Left renal pelvis (tissue), 4 donors: ENCODE data around the gene TRPV5. TPM values are rescaled to one million over a fixed set of nuclear protein-coding genes. Genes with fewer than 3 reads are reported as not detected.
"Not testable (repeated sequence)": the region's sequence is repeated elsewhere in the genome, so short reads cannot be mapped to it uniquely, and the experiment has no call there.

ENCODE experiments used
- DNase-seq, 4 donors: peaks; one replicate each; pipeline ENCODE4 v3.0.0-alpha.2; 2013; ENCODE audit warnings: low read depth in 4 of 4, low spot score in 3 of 4
- polyA plus RNA-seq, 4 donors: library from polyadenylated mRNA; unstranded; fragments of 120-200 nt; gene quantifications; one replicate each; pipeline ENCODE4 v1.2.1, GENCODE V29; 2013; ENCODE audit not compliant: insufficient read length in 4 of 4

Gene TRPV5
- polyA plus RNA-seq: 1 to 10 TPM in 2 of 4 donors, under 1 TPM in 2; 0.05 to 1.8 (median 1.2) TPM

DNA sequence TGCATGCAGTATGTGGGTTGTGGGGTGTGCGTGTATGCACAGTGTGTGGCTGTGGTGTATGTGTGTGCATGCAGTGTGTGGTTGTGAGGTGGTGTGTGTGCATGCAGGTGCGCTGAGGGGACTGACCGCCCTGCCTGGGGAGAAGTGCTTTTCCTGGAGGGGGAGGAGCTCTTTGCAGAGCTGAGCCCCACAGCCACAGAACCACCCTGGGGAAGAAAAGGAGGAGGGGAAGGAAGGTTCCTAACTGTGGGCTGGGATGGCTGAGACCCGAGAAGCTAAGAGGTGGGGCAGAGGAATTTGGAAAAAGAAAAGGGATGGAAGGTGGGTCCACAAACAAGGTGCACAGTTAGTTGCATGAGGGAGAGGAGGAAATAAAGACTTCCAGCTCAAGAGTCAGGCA, at the start of gene TRPV5:
Gene TRPV5 (minus strand): TSS at position 123 of the 400 bp plus-strand sequence. CDS start 287 bp downstream, outside the sequence.
- no peak for DNase-seq

DNA sequence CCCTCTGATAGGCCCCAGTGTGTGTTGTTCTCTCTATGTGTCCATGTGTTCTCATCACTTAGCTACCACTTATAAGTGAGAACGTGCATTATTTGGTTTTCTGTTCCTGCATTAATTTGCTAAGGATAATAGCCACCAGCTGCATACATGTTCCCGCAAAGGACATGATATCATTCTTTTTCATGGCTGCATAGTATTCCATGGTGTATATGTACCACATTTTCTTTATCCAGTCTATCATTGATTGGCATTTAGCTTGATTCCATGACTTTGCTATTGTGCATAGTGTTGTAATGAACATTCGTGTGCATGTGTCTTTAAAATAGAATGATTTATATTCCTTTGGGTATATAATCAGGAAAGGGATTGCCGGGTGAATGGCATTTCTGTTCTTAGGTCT, 44.9 kb upstream of the TRPV5 start:
- DNase-seq: not testable (repeated sequence)

DNA sequence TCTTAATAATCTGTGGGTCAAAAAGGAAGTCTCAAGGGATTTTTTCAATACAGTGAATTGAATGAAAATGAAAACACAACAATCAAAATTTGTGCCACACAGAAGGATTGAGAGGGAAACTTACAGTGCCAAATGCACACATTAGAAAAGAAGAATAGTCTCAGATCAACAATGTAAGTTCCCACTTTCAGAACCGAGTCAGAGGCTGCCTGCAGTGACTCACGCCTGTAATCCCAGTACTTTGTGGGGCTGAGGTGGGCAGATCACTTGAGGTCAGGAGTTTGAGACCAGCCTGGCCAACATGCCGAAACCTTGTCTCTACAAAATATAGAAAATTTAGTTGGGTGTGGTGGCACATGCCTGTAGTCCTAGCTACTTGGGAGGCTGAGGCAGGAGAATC, 41.1 kb upstream of the TRPV5 start:
- no peak for DNase-seq

DNA sequence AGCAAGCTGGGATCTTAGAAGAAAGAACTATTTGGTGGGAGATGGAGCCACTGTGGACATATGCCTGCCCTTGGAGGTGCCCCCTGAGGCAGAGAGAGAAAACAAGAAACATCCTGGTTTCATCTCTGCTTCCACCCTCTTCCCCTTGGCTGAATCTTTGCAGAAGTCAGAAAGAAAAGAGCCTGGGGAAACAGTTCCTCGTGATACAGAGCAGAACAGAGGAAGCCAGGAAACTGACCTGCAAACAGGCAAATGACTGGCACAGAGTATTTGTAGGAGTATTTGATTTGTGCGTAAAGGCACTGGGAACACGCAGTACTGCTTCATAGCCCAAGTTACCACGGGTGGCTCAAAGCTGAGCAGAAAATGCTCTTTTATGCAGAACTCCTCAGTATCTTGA, 35.6 kb upstream of the TRPV5 start:
- DNase-seq: no peak

DNA sequence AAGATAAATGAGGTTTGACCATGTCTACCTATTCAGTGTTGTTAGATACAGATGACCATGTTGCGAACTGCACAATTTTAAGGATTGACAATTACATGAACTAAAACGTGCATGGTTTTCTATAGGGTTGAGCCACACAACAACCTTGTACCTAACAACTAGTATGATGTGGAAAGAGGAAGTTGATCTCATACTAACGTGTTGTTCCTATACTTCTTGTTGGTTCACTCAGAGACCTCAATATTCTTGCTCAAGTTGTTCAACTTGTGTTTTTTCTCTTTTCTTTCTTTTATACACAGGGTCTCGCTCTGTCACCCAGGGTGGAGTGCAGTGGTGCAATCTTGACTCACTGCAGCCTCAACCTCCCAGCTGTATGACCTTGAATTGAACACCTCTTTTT, 34.7 kb upstream of the TRPV5 start:
- no peak for DNase-seq

DNA sequence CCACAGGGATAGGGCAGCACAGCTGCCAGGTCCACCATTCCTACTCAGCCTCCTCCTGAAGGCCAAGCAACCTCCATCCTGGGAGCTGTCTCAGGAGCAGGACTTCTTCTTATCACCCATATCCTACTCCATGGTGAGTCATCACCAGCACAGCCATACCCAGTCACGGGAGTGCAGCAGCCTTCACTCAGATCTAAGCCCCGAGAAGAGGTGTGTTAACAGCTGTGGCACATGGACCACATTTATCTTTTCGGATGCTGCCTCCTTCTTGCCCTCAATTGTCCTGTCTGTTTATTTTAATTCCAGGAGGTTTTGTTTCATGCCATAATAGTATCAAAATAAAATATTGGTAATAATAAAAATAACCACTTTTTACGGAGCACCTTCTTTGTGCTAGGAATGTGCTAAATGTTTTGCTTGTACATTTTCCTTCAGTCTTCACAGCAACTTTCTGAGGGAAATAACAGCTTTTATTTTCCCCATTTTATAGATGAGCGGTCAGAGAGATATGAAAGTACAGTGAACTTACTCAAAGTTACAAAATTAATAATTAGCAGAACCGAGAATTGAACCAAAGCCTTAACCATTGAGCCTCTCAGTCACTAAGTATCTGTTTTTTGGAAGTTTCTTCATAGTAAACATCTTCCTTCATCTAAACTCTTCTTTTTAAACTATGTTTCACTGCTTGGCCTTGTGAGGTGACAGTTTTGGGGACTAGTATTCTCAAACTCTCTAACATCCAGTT, 31.1 kb upstream of the TRPV5 start:
- no peak for DNase-seq

DNA sequence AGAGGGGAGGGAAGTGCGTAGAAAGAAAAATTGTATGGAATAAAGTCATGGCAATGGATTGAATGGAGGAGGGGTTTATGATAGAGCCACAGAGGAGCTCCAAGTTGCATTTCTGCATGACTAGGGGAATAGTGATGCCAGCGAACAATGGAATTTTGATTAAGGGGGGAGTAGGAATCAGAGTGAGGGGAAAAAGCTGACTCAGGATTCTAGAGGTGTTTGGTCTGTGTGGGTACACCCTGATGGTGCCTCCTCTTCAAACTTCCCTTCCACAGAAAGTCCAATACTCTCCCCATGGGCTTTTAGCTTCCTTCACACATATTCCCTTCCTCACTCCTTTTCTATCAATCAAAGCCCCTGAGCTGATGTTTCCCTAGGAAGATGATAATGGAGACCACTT, 30.4 kb upstream of the TRPV5 start:
- DNase-seq: no peak

DNA sequence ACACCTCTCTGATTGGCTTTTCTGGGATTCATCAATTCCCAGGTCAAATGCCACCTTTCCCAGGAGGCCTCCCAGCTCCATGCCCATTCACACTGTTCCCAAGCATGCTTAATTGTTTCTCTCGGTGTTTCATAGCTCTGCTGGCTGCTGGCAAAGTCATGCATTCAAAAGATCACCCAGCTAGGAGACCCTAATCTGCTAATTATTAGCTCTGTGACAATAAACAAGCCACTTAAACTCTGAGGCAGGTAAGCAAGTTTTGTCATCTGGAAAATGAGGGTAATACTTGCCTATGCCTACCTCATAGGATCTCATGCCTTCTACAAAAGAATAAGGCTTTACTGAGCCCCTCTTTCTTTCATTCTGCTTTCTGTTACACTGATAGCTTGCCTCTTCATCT, 29.4 kb upstream of the TRPV5 start:
- peak in 1 of 4 donors; percentile 8 for DNase-seq

DNA sequence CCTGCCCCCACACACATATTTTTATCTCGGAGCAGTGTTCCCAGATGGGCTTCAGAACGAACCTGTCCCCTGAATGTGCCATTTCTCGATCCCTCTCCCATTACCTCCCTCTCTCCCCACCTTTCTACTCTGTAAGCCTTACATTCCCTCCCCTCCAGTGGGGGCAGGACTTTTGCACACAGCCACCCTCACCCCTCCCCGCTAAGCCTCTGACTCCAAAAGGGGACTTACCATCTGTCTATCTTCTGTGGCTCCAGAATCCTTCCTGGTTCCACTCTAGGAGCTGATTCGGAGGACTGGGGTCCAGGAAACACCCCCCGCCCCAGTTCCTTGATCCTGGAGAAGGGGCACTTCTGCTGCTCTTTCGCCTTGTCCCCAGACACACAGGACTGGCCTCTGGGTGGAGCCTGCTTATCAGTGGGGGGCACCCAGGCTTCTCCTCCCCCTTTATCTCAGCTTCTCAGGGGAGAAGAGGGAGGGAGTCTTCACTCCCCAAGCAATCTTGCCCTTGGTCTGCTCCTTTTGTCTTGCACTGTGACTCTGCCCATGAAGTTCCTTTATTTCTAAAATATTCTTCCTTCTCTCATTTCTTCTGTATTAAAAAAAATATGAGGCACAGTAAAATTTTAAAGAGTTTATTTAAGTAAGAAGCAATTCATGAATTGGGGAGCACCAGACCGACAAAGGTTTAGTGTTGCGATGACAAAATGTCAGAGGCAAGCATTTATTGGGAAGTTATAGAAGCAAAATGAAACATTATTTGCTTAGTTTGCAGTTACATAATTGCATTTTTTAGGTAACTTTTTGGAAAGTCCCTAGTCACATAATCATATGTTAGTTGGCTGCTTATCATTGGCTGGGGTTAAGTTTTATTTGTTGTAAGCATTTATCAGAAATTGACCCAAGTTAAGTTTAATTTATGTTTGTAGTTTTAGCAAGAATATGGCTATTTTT, 28.7 kb upstream of the TRPV5 start, which contains the start of gene KEL:
Gene KEL (minus strand): TSS at position 391 of the 954 bp plus-strand sequence. CDS start 157 bp downstream, at position 234.
- no peak for DNase-seq

DNA sequence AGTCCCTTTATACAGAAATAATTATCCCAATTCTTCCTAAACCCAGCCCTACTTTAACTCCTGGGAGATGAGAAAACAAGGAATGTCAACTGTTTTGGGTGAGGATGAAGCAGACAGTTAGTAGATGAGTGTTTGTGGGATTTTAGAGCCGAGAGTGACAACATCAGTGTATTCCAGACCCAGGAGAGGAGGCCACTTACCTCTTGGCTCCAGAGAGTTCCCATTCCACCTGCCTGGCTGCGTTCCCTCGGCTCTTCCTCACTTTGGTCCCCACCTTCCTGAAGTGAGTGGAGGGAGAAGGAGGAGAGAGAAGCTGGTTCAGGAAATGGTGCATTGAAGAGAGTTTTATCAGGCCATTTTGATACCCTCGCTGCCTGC, 28.0 kb upstream of the TRPV5 start:
- no peak for DNase-seq

DNA sequence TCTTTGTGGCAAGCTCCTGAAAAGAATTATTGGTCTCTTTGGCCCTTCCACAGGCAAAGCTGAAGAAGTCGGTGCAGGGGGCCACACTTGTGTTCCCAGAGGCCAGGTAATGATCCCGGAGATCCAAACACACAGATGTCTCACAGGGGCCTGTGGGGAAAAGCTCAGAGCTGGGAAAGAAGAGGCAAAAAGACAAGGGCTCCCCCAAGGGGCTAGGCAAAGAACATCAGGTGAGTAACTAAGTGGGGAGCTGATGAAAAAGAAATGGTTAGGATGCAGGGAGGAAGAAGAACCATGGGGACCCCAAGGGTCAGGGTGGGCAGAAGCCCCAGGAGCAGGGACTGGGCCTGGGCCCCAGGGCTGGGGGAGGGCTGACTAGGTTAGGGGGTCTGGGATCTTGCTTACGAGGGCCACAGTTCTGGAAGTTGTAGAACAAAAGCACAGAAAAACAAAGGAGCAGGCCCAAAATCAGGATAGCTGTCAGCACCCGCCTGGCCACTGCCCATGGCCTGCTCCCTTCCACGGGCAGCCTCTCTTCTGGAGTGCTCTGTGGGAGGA, 27.5 kb upstream of the TRPV5 start:
- no peak for DNase-seq

DNA sequence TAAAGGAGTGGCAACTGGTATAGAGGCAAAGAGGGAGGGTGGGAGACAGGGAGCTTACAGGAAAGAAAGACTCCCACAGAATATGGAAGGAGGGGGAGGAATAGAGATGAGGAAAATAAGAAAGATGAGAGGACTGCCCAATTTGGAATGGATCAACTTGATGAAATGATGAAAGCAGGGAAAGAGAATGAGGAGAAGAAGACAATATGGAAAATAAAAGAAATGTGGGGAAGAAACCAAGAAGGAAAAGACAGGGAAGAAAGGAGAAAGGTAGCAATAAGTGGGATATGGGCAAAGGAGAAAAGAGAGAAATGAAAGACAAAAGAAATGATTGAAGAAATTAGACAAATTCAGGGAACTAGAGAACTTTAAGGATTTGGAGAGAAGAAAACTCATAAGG, 25.7 kb upstream of the TRPV5 start:
- DNase-seq: no peak

DNA sequence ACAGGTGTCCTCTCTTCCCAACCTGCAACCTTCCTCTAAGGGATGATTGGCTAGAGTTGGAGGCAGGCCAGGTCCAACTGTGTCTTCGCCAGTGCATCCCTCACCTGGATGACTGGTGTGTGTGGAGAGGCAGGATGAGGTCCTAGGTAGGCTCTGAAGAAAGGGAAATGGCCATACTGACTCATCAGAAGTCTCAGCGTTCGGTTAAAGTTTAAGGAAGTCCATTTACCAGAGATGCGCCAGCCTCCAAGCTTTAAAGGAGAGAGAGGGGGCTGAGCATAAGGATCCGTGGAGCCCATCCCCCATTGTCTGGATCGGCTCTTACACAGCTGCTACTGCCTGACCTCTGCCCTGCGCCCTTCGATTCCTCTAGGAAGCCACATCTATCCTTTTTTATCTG, 24.2 kb upstream of the TRPV5 start:
- no peak for DNase-seq

DNA sequence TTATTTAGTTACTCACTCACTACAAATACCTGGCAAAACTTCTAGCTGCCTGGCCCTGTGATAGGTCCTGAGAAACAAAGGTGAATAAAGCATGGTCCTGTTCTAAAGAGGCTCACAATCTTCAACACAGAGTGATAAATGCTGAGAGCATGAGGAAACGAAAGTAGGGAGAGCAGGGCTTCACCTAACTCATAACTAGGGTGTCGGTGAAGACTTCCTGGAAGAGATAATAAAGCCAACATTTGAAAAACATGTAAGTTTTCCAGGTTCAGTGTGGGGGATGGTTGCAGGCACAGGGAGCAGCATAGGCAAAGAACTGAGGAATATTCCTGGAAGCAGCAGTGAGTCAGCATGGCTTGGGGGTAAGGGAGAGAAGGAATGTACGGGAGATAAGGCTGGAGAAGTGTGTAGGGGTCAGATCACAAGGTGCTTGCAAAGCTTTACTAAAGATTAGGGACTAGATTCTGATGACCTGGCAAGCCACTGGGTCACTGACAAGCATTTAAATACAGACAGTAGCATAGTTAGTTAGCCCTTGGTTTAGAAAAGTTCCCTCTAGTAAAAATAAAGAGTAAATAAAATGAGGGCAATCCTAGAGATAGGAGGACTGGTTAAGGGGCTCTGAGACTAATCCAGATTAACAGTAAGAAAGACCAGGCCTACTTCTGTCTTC, 23.5 kb upstream of the TRPV5 start:
- no peak for DNase-seq

DNA sequence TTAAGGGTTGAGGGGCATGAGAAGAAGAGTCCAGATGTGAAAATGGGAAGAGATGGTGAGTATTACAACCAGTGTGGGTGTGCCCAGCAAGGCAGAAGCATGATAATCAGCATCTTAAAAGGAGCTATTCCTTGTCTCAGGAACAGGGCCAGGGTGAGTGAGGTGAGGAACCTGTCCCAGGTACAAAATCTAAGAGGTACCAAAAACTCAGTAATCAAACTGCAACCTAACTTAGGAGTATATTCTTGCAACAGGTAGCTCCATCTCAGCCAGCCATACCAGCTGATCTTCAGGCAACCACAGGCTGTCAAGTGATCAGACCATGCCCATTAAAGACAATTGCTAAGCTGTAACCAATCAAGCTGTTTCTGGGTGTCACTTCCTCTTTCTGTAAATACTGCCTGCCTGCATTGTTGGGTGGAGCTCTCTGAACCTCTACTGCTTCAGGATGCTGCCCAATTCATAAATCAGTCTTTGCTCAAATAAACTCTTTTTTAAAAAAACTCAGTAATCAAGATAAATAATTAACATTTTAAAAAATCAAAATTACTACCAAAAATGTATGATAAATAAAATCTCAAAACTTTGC, 21.2 kb upstream of the TRPV5 start:
- no peak for DNase-seq

DNA sequence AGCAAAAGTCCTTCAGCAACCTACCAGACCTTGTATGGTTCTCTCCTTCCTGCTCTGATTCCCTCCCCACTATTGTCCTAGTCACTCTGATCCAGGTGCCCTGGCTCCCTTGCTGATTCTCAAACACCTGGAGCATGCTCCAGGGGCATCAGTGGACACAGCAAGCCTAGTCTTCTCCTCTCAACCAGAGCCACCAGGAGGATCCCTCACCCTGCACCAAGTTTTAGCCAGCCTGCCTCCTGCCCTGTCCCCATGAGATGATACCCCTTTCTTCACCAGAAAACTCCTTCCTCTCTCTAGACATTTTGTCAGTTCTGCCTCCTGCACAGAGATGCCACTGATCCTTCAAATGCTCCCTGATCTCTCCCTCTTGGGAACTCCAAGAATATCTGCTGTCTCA, 16.7 kb upstream of the TRPV5 start:
- no peak for DNase-seq

DNA sequence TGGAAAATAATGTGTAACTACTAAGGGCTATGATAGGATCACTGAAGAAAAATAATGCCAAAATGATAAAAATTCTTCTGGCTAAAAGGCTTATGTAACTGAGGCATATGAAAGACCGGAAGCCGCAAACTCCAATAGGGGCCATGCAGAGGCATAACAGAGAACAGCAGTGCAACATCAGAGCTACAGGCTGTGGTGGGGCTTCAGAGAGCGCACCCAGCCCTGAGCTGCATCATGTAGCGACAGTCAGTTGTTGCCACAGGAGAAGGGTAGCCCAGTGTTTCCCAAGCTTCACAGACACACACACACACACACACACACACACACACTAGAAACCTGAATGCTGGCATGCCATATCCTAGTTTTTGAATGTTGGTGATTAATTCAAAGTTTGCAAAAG, 15.1 kb upstream of the TRPV5 start:
- no peak for DNase-seq

DNA sequence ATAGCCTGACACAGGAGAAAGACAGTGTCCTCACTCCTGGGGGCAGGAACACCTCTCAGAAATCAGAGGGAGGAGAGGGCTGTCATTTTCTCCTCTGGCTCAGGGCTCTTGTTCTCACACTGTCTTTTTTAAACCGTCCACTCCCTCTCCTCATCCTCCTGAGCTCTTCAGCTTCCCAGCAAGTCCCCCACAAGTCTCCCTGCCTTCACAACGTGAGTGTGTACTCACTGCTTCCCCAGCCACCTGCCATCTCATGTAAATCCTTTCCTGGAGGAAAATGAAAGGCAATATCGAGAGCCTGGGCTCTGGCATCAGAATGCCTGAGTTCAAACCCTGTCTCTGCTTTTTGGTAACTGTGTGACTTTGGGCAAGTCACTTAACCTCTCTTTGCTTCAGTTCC, 11.5 kb upstream of the TRPV5 start:
- DNase-seq: no peak

DNA sequence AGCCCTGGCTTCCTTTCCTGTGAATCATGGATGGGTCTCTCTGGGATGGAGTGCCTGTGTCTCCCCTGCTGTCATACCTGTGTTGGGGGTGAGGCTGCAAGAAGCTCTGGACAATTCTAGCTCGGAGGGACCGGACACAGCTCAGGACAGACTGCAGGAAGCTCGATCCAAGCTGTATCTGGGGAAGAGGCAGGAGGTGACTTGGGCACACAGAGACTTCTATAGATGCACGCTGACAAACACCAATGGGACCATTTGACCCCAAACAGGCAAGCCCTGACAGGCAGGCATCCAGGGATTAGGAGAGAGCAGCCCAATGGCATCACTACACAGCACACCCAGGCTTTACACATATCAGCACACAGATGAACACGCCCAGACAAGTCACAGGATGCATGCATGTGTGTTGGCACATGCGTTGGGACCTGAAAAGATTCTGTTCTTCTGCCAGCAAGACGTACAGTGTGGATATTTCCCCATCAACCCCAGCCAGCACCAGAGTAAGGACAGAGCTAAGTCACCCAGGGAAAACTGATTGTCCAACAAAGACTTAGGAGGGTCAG, 10.2 kb upstream of the TRPV5 start:
- no peak for DNase-seq

DNA sequence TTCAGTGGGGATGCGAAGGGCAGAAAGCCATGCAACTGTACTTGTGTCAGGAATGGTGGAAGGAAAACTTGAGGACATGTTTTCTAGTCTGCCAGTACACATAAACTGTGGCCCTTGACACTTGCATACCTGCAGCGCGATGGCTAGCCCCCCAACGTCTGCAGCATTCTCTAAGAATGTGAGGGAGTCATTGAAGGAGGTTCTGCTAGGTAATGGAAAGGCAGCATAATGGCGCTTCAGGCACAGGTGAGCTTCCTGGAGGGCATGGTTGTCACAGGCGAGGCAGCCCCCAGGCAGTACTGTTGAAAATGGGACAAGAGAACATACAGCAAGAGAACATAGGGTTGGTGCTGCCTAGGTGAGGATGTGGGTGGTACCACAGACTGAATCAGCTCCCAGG, 9.2 kb upstream of the TRPV5 start:
- no peak for DNase-seq
